ELR (cell line): ENCODE results near the gene SLC16A12.
"Not testable (repeated sequence)": the region's sequence is repeated elsewhere in the genome, so short reads cannot be mapped to it uniquely, and the experiment has no call there.

ENCODE experiments used
- DNase-seq: peaks from one replicate; pipeline ENCODE4 v3.0.0-alpha.2; 2015; ENCODE audit warnings: low read depth

The SLC16A12 gene

GRCh38 chr10:89416465-89416864, 118.9 kb downstream of the SLC16A12 start:
- DNase-seq = no peak

- DNase-seq = peak; percentile 64
Measured at GRCh38 chr10:89414879-89415821, 120.2 kb downstream of the SLC16A12 start.

DNA sequence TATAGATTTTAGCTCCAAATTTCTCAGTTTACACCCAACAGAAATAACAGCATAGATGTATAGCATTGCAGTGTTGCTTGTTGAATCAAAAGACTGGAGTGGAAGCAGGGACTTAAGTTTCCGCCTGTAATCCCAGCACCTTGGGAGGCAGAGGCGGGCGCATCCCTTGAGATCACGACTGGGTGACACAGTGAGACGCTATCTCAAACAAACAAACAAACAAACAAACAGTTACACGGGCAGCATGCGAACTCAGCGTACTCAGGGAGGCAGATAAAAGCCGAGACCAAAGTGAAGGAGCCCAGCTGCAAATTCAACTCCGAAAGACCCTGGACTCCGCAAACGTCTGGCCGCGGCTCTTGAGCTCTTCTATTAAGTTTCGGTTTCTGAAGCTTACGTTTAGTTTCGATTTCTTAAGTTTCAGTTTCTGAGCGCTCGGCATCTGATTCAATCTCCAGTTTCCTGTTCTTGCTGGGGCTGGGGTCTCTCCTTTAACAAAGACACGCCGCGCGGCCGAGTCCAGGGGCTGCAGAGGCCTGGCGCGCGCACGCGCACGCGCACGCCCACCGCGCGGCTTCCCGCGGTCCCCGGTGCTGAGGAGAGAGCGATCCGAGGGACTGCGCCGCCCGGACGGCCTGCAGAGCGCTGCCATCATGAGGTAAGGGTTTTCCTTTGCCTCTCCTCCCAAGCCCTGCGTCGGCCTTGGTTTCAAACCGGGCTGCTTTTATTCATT, 121.1 kb downstream of the SLC16A12 start, which contains the start of gene IFIT5:
Gene IFIT5, plus strand, starts transcription at position 423 of the 733 bp plus-strand sequence. Its CDS starts 231 bp downstream, at position 654.
- DNase-seq = peak; percentile 78

GRCh38 chr10:89413398-89413912, 121.9 kb downstream of the SLC16A12 start:
- DNase-seq = no peak

DNA sequence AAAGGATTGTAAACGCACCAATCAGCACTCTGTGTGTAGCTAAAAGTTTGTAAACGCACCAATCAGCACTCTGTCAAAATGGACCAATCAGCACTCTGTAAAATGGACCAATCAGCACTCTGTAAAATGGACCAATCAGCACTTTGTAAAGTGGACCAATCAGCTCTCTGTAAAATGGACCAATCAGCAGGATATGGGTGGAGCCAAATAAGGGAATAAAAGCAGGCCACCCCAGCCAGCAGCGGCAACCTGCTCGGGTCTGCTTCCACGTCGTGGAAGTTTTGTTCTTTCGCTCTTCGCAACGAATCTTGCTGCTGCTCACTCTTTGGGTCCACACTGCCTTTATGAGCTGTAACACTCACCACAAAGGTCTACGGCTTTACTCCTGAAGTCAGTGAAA, 123.1 kb downstream of the SLC16A12 start:
- not testable (repeated sequence) for DNase-seq

DNA sequence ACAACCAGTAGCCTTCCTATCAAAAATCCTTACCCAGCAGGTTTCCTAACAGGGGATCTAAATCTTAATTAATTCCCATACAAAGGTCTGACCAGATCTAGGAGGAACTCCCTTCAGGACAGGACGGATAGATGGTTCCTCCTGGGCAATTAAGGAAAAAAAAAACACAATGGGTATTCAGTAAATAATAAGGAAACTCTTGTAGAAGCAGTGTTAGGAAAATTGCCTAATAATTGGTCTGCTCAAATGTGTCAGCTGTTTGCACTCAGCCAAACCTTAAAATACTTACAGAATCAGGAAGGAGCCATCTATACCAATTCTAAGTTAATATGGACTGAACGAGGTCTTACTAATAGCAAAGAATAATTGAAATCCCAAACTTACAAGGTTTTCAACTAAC, 124.3 kb downstream of the SLC16A12 start:
- not testable (repeated sequence) for DNase-seq

- DNase-seq = not testable (repeated sequence)
Measured at GRCh38 chr10:89410551-89410950, 124.8 kb downstream of the SLC16A12 start.

DNA sequence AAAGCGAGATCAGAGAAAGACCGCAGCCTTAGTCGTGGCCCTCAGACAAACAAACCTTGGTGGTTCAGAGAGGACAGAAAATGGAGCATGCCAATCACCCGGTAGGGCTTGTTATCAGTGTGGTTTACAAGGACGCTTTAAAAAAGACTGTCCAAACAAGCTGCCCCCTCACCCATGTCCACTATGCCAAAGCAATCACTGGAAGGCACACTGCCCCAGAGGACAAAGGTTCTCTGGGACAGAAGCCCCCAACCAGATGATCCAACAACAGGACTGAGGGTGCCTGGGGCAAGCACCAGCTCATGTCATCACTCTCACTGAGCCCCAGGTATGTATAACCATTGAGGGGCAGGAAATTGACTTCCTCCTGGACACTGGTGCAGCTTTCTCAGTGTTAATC, 126.1 kb downstream of the SLC16A12 start:
- not testable (repeated sequence) for DNase-seq

- DNase-seq = not testable (repeated sequence)
Measured at GRCh38 chr10:89407792-89408191, 127.6 kb downstream of the SLC16A12 start.

GRCh38 chr10:89406178-89406577, 129.2 kb downstream of the SLC16A12 start:
- not testable (repeated sequence) for DNase-seq

DNA sequence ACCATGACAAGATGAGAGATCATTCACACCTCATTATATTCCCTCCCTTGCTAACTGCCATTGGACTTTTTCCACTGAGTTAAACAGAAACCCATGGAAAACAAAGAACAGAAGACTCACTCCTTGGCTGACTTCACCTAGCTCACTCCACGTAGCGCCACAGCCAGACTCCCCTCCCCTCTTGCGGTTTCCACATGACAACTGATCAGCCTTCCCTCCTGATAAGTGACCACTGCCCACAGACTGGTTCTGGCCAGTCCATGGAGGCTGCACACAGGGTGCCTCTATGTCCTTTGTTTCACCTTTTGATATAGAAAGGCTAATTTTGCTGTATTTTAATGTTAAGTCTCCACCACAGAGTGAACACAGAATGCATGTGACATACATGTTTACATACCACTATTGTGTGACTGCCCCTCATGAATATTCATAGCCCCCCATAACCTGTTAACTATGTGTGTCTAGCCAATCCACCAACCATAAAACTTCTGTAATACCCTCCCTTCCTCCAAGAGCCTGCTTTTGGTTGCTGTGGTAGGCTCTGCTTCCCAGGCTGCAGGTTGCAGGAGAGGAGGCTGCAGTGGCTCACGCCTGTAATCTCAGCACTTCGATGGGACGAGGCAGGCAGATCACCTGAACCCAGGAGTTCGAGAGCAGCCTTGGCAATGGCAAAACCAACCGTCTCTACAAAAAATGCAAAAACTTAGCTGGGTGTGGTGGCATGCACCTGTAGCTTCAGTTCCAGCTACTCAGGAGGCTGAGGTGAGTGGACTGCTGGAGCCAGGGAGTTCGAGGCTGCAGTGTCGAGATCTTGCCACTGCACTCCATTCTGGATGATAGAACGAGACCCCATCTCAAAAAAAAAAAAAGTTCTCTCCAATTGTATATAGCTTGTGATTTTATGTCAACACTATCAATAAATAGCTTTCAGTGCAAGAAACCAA, 131.0 kb downstream of the SLC16A12 start:
- no peak for DNase-seq

GRCh38 chr10:89403043-89403442, 132.4 kb downstream of the SLC16A12 start:
- no peak for DNase-seq

DNA sequence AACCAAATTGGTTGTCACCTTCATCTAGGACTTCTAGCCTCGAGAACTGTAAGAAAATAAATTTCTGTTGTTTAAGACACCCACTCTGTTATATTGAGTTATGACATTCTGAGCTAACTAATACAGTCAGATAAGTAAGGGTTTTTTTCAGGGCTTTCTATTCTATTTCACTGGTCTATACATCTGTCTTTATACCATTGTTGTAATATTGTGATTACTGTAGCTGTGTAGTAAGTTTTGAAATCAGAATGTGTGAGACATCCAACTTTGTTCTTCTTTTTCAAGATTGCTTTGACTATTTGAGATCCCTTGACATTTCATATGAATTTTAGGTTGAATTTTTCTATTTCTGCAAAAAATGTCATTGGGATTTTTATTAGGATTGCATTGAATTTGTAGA, 135.4 kb downstream of the SLC16A12 start:
- no peak for DNase-seq

DNA sequence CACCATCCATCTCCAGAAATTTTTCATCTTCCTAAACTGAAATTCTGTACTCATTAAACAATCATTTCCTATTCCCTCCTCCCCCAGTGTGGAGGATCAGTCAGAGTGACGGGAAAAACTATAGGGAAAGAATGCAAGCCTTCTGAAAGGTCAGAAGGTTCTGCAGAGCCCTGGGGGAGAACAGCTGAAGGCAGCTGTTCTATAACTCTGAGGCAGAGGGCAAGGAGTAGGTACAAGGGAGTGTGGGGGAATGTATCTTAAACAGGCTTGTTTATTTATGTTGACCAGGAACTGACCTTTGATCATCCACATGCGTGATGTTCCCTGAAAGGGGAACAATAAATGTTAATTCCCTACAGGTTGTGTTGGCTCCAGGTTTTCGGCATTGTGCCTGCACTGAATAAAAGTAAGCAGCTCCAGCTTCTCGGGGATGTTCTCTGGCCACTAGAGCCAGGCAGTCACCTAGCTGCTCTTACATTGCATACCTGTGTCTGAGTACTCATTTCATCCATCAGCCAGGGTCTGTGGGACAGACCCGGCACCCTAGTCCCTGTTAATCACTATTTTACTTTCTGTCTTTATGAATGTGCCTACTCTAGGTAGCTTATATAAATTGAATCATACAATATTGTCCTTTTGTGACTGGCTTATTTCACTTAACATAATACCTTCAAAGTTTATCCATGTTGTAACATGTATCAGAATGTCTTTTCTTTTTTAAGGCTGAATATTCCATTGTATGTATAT, 137.2 kb downstream of the SLC16A12 start:
- peak; percentile 56 for DNase-seq

DNA sequence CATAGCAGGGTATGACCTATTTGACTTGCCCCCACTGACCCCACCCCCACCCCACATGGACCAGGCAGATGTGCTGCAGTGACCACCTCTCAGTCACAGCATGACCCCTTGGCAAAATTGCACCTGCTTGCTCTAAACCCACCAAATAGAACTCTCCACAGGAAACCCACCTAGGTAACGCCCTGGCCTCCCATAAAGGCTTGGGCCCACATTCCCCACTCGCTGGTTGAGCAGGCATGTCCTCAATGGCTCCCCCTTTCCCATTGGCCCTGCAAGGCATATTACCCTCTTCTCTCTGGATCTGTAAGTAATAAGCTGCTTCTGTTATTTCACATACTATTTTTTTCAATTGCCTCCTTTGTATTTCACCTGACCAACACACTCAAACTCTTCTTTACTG, 140.3 kb downstream of the SLC16A12 start:
- DNase-seq = no peak

DNA sequence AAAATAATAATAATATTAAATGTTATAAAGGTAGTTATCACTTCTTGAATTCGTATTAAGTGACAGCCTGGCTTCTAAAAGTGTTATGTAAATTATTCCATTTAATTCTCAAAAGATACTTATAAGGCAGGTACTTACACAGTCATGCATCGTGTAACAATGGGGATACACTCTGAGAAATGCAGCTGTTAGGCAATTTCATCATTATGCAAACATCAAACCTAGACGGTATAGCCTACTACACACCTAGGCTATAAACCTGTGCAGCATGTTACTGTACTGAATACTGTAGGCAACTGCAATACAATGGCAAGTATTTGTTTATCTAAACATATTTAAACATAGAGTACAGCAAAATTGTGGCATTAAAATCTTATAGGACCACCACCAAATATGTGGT, 141.5 kb downstream of the SLC16A12 start:
- no peak for DNase-seq

DNA sequence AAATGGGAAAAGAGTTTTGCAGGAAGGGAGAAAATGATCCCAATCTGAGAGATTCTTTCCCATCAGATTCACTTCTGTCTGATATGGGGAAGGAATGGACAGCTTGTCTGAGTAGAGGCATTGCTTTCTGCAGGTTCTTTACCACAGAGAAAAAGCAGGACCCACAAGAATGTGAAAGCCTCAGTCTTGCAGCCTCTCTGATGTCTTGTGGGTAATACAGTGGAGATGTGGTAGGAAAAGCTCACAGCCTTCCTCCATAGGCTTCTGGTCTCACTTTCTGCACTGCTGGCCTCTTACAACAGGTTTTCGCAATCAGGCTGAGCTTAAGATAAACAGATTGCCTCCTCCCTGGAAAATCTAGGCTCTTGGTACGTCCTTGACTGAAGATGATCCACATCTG, 142.4 kb downstream of the SLC16A12 start:
- peak; percentile 62 for DNase-seq

DNA sequence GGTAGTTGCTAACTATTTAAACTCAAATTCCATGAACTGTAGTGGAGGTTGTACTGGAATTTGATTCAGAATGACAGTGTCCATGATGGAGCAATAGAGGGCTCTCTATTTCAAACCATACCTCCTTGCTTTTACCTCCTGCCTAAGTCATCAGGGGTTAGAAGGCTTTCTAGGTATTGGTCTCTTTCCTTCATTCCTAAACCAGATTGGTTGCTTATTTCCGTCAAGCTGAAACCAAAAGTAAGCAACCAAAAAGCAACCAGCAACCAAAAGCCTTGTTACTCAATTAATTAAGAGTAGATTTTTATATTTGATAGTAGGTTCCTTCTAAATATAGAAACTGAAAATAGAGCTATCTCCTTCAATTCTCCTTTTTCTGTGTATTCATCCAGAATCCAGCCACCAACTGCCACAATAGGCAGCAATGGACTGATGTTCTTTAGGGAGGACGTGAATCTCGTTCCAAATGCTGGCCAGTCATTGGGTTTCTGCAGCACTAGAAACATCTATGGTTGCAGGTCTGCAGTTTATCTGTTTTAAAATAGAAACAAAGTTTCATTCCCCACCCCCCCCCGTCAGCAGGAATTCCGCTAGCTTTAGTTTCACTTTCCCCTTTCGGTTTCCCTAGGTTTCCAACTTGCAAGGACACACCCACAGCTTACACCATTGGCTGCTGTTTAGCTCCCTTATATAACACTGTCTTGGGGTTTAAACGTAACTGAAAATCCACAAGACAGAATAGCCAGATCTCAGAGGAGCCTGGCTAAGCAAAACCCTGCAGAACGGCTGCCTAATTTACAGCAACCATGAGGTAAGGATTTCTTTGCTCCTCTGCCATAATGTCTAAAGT, 143.3 kb downstream of the SLC16A12 start, which contains the start of gene IFIT1:
Gene IFIT1, plus strand, starts transcription at position 717 of the 850 bp plus-strand sequence. Its CDS starts 90 bp downstream, at position 807.
- DNase-seq = peak; percentile 92

- not testable (repeated sequence) for DNase-seq
Measured at GRCh38 chr10:89391226-89391576, 144.2 kb downstream of the SLC16A12 start.
